SKM-1 (cell line): ENCODE results near the gene ANXA10.
"Not testable (repeated sequence)": the region's sequence is repeated elsewhere in the genome, so short reads cannot be mapped to it uniquely, and the experiment has no call there.

Source experiments
- DNase-seq: peaks from one replicate; lab custom pipeline; 2025; ENCODE audit not compliant: unreplicated experiment; lab: John Stamatoyannopoulos, UW

The ANXA10 gene

DNA sequence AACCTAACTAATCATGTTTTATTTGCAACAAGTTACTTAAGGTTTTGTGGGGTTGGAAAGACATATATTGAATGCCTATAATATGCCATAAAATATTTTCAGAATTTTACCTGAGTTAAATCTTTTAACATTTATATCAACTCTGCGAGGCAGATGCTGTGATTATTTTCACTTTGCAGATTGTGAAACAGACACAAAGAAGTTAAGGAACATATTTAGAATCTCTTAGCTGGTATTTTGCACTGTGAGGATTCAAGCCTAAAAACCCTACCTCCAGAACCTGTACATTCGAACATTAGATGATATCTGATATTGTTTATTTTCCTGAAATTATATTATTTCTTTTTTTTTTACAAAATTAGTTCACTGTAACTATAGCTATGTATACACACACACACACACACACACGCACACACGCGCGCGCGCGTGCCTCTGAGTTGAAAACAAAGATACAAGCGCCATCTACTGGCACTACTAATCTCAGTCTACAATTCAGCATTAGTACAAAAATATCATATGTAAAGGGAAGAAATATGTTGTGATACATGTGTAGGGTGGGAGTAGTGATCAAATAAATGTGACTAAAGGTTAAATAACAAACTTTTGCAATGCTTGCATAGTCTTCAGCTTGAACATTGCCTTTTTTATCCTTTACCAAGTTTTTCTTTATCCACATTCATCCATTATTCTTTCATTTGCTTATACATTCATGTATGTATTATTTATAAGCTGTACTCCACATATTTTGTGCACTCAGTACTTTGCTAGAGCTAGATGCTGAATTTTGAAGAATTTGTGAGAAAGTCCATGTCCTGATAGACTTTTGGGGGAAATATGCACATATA, 61.5 kb downstream of the ANXA10 start:
- DNase-seq, result peak; percentile 40

DNA sequence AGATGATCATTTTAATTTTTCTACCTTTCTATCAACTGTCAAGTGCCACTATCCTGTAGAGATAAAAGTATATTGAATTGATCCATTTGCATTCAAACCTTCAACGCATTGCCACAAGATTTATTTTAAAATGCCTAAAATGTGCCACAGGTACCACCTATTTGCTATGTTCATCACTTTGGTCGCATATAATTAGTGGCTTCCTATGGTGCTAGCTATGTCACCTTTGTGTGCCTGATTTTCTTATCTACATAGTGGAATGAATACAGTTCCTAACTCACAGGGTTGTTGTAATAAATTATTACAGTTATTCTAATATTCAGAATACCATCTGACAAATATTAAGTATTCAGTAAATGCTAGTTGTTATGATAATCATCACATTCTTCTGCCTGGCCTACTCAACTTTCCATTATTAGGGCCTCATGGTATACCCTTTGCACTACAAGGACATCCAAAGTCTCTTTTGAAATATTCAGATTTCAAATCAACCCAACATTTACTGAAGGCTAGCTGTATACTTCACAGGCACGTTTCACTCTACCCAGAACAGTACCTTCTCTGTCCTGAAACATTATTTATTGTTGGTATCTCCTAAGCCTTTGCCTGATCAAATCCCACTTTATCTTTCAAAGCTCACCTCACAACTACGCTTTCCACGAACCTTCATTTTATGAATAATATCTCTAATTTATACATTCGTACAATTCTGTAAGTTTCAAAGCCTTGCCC, 62.4 kb downstream of the ANXA10 start:
- no peak for DNase-seq

DNA sequence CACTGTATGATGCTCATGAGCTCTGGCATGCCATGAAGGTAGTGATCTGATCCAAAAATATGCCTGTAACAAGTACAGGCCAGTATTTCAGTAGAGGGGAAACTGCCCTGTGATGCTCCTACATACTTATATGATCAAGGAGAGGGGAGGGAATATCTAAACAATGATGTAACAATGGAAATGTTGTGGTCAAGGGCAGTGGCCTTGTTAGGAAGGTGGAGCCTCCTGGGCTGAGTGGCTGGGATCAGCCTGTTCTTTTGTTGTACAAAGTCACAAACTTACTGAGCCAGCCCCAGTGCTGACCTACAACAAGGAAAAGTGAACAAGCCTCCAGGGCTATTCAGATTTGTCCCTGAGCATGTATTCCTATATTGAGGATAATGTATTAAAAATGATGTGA, 70.3 kb downstream of the ANXA10 start:
- DNase-seq, result no peak

DNA sequence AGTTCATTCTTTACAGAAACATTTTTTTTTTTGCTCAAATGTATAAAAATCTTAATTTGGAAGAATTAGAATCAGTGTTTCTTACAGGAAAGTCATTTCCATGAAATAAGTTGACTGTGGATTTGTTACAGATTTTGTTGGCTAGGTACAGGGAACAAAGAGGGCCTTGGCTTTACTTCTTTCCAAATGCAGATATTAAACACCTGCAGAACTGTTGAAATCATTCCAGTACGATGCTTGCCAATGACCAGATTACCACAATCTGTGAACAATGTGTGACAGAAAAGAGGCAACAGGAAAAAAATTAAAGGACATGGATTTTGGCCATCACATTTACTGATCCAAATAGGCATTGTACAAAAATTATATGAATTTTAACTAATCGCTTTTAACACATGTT, 70.8 kb downstream of the ANXA10 start:
- no peak for DNase-seq

DNA sequence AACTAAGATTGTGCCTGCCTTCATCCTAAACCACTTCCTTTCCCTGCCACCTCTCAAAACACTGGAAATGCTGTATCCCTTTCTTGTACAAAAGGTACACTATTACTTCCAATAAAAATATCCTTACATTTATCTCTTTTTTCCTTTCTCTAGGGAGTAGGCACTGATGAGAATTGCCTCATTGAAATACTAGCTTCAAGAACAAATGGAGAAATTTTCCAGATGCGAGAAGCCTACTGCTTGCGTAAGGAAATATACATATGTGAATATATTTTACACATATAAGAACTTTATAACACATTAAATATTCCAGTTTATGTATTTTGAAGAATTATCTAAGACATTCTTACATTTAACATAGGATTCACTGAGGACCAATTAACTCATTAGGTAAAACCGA, 71.7 kb downstream of the ANXA10 start:
- DNase-seq, result no peak

- no peak for DNase-seq
Observed at GRCh38 chr4:168164915-168165548, 72.7 kb downstream of the ANXA10 start.

- no peak for DNase-seq
Observed at GRCh38 chr4:168167714-168168284, 75.5 kb downstream of the ANXA10 start.

DNA sequence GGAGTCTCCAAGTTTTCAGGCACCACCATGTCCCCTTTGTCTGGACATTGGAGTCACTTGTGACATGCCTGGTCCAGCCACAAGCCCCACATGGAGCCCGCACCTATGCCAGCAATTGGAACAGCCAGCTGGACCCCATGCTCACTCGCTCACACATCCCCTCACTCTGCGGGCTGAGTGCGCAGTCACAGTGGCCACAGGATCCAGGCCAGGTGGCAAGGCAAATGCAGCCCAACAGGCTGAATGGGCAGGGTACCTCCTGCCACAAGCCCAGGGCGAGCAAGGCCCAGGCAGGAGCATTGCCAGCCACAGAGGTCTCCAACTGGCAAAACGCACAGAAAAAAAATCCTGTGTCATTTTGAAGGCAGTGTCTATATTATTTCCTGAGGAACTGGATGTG, 82.0 kb downstream of the ANXA10 start:
- DNase-seq, result no peak

DNA sequence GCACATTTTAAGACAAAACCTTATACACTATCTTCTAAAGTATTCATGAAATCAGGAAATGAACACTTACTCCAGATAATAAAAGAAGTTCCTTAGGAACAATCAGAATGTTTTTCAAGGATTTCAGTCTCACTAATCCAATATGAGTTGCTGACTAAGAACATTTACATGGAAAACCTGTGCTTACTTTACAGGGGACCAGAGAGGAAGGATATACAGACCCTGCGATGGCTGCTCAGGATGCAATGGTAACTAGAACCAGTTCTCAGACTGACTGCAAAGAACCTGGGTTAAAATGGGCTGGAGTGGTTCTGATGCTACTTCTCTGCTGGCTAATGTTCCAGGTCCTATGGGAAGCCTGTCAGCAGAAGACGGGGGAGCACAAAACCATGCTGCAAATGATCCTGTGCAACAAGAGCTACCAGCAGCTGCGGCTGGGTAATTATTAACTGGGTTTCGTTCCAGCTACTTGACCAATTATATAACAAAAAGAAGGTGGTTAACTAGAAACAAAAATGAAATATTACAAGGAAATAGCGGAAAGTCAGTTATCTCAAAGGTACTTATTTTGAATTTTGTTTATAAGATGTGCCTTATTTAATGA, 85.3 kb downstream of the ANXA10 start:
- DNase-seq, result no peak

DNA sequence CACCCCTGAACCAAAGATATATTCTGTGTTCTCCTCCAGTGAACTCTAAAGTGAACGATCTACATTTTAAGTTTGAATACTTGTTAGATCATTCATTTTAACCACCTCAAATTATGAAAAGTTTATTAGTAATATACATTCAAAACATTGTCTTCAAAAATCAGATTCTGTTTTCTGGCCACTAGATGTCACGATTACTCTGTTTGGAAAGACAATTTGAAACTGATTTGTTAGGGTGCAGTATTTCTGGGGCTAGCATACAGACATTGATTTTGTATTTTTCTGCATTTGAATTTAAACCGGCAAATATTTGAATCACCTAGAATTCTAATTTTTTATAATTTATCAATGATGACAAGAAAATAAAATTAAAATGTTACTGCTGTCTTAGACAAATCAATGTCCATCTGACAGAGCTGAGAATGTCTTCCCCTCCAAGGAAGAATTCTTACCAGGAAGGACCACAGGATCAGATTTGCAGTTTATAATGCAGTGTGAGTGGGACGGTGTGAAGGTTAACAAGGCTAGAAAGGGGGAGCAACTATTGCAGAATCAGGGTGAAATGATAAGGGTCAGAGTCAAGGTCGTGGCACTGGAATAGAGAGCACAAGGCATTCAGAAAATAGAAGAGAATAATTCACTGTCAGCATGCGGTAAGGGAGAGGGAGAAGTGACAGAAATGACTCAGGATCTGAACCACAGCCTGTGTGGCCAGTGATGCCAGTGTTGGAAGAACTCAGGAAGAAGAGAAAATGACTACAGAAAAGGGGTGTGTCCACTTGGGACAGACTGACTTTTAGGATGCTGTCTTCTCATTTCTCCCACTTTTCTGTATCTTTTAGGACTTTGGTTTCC, 91.6 kb downstream of the ANXA10 start:
- peak; percentile 8 for DNase-seq

- no peak for DNase-seq
Observed at GRCh38 chr4:168188754-168189153, 96.4 kb downstream of the ANXA10 start.

DNA sequence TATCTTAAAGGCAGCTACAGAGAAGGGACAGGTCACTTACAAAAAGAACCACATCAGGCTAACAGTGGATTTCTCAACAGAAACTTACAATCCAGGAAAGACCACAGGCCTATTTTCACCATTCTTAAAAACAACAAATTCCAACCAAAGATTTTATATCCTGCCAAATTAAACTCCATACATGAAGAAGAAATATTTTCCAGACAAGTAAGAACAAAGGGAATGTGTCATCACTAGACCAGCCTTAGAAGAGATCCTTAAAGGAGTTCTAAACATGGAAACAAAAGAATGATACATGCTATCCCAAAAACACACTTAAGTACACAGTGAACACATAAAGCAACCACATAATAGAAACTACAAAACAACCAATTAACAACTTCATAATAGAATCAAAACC, 105.6 kb downstream of the ANXA10 start:
- no peak for DNase-seq

- no peak for DNase-seq
Observed at GRCh38 chr4:168199260-168199957, 107.1 kb downstream of the ANXA10 start.

GRCh38 chr4:168200685-168201084, 108.3 kb downstream of the ANXA10 start:
- DNase-seq, result no peak

GRCh38 chr4:168203233-168203911, 111.0 kb downstream of the ANXA10 start:
- no peak for DNase-seq

DNA sequence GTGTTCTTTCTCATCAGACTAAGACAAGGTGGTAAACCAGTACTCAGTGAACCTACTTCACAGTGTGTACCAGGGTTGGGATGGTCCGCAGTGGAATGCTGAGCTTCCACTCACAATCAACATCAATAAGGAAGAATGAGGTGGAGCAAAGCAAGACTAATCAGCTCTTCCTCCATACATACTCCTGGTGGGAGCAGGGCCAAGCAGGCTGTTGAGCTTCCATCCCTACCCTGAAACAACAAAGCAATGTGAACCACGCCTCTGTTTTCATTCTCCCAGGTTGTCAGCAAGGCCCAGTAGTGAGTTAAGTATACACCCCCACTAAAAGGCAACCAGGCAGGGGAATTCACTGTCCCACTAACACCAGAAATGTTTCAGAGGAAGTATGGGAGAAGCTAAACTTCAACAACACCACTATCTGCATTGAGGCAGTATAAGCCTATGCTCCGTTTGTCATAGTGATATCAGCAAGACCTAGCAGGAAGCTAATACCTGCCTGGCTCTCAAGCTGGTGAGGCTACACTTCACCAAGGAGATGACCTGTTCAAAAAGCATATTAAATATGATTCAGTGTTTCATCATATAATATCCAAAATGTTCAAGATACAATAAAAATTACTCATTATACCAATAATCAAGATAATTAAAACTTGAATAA, 116.7 kb downstream of the ANXA10 start:
- no peak for DNase-seq

DNA sequence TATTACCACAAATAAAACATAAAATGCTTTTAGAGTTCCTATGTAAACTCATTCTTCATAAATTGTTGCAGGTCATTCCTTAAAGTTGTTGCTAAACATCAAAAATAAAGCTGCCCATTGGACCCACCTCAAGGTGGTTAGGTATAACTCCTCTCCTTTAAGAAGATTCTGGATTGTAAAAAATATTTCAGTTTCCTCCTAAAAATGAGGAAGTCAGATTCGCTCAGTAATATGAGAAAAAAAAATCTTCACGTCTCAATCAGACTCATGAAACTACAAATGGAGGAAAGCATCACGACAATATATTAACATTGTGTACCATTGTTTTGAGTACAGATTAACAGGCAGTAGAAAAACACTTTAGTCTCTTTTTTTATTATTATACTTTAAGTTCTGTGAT, 120.3 kb downstream of the ANXA10 start:
- DNase-seq, result no peak

GRCh38 chr4:168213511-168213910, 121.2 kb downstream of the ANXA10 start:
- not testable (repeated sequence) for DNase-seq

DNA sequence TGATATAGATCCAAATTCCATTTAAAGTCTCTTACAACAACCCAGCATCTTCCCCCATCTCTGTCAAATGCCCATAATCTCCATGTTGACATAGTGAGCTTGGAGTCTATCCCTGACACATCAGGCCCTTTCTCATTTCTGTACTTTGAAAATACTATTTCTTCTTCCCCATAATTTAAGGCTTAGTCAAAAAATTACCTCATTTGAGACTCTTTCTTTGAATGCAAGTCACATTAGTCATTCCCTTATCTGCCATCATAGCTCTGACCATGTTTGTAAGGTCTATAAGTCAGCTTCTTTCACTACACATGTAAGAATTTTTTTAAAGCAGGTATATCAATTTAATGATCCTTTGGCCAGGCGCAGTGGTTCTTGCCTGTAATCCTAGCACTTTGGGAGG, 126.3 kb downstream of the ANXA10 start:
- DNase-seq, result no peak
